Ascending aorta (tissue), 2 donors: ENCODE results near the gene SAMD4B. TPM values are rescaled to one million over a fixed set of nuclear protein-coding genes. Genes with fewer than 3 reads are reported as not detected.

Experiments used
- DNase-seq, 2 donors: peaks; one replicate each; pipeline ENCODE4 v3.0.0-alpha.2; 2019; ENCODE audit warnings: low spot score in 2 of 2
- H3K27ac ChIP-seq, 2 donors: fragments of 200-600 bp; sonication (generic); one replicate each; pipeline ENCODE4 v1.5.1; 2016 to 2017; ENCODE audit warnings: mild to moderate bottlenecking in 1 of 2
- H3K27me3 ChIP-seq: fragments of 200-600 bp; sonication (generic); one replicate; pipeline ENCODE4 v1.5.1; 2017
- H3K36me3 ChIP-seq, 2 donors: fragments of 200-600 bp; sonication (generic); one replicate each; pipeline ENCODE4 v1.5.1; 2016
- H3K4me1 ChIP-seq, 2 donors: fragments of 200-600 bp; sonication (generic); one replicate each; pipeline ENCODE4 v1.5.1; 2016 to 2017; ENCODE audit warnings: mild to moderate bottlenecking in 1 of 2
- H3K4me3 ChIP-seq, 2 donors: fragments of 200-600 bp; sonication (generic); one replicate each; pipeline ENCODE4 v1.5.1; 2016 to 2017; ENCODE audit warnings: mild to moderate bottlenecking in 1 of 2
- H3K9me3 ChIP-seq, 2 donors: fragments of 200-600 bp; sonication (generic); one replicate each; pipeline ENCODE4 v1.5.1; 2016
- intact Hi-C: fragments of 100-400 bp; cut with DNase I; formaldehyde crosslinking; loops from one replicate; pipeline ENCODE4 v1.15.1; 2023
- total RNA-seq: library from RNA; depleted of rRNA; stranded (reverse); fragments of >200 nt; gene quantifications from one replicate; pipeline ENCODE4 v1.1.0, GENCODE V29; 2016
- TF ChIP-seq, protein P1 (sequence below), 3 experiments: fragments of 200-600 bp in 2 of 3; fragments of 450-650 bp in 1 of 3; sonication (generic) in 2 of 3; IDR thresholded peaks; one replicate each; pipeline ENCODE4 v1.5.1; 2016 to 2019; ENCODE audit warnings: antibody characterized with exemption in 3 of 3, mild to moderate bottlenecking in 1 of 3, moderate library complexity in 1 of 3

The SAMD4B gene
- total RNA-seq, 1 donor from 2014 or later: 358 TPM

DNA sequence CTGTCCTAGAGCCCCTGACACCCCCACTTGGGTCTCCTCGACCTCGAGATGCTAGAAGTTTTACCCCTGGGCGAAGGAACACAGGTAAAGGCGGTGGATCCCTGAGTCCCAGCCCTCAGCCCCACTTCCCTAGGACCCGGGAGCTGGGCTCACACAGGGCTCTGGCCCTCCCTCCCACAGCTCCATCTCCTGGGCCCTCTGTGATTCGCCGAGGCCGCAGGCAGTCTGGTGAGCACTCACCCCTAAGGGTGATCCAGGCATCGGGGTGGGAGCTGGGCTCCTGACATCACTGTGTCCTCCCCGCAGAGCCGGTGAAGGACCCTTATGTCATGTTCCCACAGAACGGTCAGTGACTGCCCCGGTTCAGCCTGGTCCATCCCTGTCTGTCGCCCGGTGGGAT is 78.5 kb downstream of the SAMD4B start:
- intact Hi-C loops: no loop called here
- Histone ChIP-seq H3K27me3 (no peaks in the 10 kb centered on the region), H3K27ac (no peak overlapping the region), H3K9me3 (no peaks in the 10 kb centered on the region), H3K4me1 (peaks cover 0 to 11% of the 10 kb centered on the region in 2 donors), H3K4me3 (no peak overlapping the region), H3K36me3 (peaks cover 70 to 89% of the 10 kb centered on the region in 2 donors)
- TF ChIP-seq, protein P1, sequence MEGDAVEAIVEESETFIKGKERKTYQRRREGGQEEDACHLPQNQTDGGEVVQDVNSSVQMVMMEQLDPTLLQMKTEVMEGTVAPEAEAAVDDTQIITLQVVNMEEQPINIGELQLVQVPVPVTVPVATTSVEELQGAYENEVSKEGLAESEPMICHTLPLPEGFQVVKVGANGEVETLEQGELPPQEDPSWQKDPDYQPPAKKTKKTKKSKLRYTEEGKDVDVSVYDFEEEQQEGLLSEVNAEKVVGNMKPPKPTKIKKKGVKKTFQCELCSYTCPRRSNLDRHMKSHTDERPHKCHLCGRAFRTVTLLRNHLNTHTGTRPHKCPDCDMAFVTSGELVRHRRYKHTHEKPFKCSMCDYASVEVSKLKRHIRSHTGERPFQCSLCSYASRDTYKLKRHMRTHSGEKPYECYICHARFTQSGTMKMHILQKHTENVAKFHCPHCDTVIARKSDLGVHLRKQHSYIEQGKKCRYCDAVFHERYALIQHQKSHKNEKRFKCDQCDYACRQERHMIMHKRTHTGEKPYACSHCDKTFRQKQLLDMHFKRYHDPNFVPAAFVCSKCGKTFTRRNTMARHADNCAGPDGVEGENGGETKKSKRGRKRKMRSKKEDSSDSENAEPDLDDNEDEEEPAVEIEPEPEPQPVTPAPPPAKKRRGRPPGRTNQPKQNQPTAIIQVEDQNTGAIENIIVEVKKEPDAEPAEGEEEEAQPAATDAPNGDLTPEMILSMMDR (IDR thresholded peaks at IDR 0.05): no peak
- DNase-seq: no peak

GRCh38 chr19:39422020-39422419 is 79.8 kb downstream of the SAMD4B start:
- DNase-seq: no peak
- Histone ChIP-seq H3K27ac (no peak overlapping the region), H3K9me3 (no peaks in the 10 kb centered on the region), H3K36me3 (peaks cover 60 to 84% of the 10 kb centered on the region in 2 donors), H3K4me1 (peaks cover 0 to 3% of the 10 kb centered on the region in 2 donors), H3K4me3 (no peak overlapping the region), H3K27me3 (no peaks in the 10 kb centered on the region)
- TF ChIP-seq, protein P1 (IDR thresholded peaks at IDR 0.05): no peak
- intact Hi-C loops: no loop called here

GRCh38 chr19:39423258-39424086 is 81.3 kb downstream of the SAMD4B start:
- DNase-seq: no peak
- Histone ChIP-seq H3K27ac (no peak overlapping the region), H3K27me3 (no peaks in the 10 kb centered on the region), H3K4me1 (peaks cover 3 to 6% of the 10 kb centered on the region in 2 donors), H3K4me3 (no peak overlapping the region), H3K36me3 (peaks cover 49 to 69% of the 10 kb centered on the region in 2 donors), H3K9me3 (no peaks in the 10 kb centered on the region)
- intact Hi-C loops: no loop called here
- TF ChIP-seq, protein P1 (IDR thresholded peaks at IDR 0.05): no peak

- H3K27ac ChIP-seq: no peak overlapping the region
- DNase-seq: no peak
- intact Hi-C loops: no loop called here
- no peak overlapping the region for H3K4me3 ChIP-seq
- TF ChIP-seq, protein P1 (IDR thresholded peaks at IDR 0.05): no peak
- no peaks in the 10 kb centered on the region for H3K9me3 ChIP-seq
- H3K27me3 ChIP-seq: no peaks in the 10 kb centered on the region
- H3K4me1 ChIP-seq: peaks cover 6 to 20% of the 10 kb centered on the region in 2 donors
- peaks cover 34 to 55% of the 10 kb centered on the region in 2 donors for H3K36me3 ChIP-seq
These were observed 82.7 kb downstream of the SAMD4B start for GRCh38 chr19:39424934-39425333.

DNA sequence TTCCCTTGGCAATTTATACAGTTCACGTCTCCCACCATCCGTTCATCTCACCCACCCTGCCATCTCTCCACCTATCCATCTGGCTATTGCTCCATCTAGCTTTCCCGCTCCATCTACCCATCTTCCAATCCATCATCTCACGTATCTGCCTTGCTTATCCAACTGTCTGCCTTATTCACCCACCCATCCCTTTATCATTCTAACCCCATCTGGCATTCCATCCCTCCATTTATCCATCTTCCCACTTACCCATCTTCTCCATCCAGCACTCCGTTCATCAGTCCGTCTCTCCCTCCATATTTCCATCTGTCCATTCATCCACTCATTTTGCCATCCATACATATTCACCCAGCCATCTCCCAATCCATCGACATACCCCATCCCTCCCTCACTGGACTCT is 83.5 kb downstream of the SAMD4B start:
- no peak overlapping the region for H3K27ac ChIP-seq
- no peaks in the 10 kb centered on the region for H3K27me3 ChIP-seq
- H3K36me3 ChIP-seq: peaks cover 34 to 48% of the 10 kb centered on the region in 2 donors
- TF ChIP-seq, protein P1 (IDR thresholded peaks at IDR 0.05): no peak
- H3K4me1 ChIP-seq: peaks cover 6 to 20% of the 10 kb centered on the region in 2 donors
- no peak overlapping the region for H3K4me3 ChIP-seq
- no peaks in the 10 kb centered on the region for H3K9me3 ChIP-seq
- intact Hi-C loops: no loop called here
- DNase-seq: no peak
